Testis (tissue), 2 donors: ENCODE results near the gene SYT8.

Experiments
- CTCF ChIP-seq, 3 experiments: fragments of 450-650 bp in 2 of 3; fragments of 200-600 bp in 1 of 3; sonication (generic) in 1 of 3; IDR thresholded peaks; one replicate each; pipeline ENCODE4 v1.5.1; 2016 to 2019; ENCODE audit warnings: antibody characterized with exemption in 3 of 3, mild to moderate bottlenecking in 2 of 3, moderate library complexity in 1 of 3
- POLR2A ChIP-seq: fragments of 450-650 bp; IDR thresholded peaks from one replicate; pipeline ENCODE4 v1.6.1; 2017; ENCODE audit warnings: antibody characterized with exemption, mild to moderate bottlenecking, moderate library complexity

- no peak for TF ChIP-seq CTCF (IDR thresholded peaks at IDR 0.05)
- no peak for TF ChIP-seq POLR2A
Measured at GRCh38 chr11:1820463-1821325, 14.1 kb upstream of the SYT8 start.
